GM21528 (cell line): ENCODE data around the gene CDCA5.

Source experiments
- ATAC-seq: cut with Tn5 transposase; IDR thresholded peaks from one replicate; pipeline ENCODE4 v1.9.1; 2021; ENCODE audit warnings: mild to moderate bottlenecking, moderate library complexity; ENCODE audit not compliant: unreplicated experiment, low FRiP score

Gene CDCA5, protein sequence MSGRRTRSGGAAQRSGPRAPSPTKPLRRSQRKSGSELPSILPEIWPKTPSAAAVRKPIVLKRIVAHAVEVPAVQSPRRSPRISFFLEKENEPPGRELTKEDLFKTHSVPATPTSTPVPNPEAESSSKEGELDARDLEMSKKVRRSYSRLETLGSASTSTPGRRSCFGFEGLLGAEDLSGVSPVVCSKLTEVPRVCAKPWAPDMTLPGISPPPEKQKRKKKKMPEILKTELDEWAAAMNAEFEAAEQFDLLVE

DNA sequence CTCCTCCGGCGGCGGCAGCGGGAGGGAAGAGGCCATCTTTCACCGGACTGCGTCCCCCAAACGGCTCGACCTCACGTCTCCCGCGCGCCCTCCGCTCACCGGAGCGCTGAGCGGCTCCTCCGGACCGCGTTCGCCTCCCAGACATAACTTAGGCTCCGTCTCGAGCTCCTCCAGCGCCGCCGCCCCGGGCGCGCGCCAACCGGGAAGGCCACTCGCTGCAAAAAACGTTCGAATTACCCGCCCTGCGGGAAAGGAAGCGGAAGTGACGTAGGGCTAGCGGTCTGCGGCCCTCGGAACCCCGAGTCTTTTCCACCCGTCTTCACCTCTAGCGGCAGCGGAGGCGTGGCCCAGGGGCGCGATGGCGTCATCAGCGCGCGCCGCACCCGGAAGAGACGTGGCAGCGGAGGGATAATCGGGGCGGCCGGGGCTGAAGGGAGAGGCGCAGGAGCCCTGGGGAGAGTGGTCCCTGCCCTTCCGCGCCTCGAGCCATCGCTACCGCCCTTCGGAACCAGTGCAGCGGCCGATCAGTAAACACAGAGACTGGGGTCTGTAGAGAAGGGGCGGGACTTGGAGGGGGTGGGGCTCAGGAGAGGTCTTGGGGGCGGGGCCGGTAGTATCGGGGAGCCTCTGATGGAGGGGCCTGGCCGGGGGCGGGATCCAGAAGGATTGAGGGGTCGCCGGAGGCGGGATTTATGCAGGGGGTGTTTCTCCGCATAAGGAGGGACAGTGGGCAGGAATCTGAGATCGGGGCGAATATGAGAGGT lies at the start of gene CDCA5, which contains the start of gene ZFPL1:
Gene CDCA5 (minus strand): TSS at position 207 of the 764 bp plus-strand sequence. CDS start 62 bp downstream, at position 145.
Gene ZFPL1 (plus strand): TSS at position 389 of the 764 bp plus-strand sequence. CDS start 477 bp downstream, outside the sequence.
- ATAC-seq: peak; percentile 67

DNA sequence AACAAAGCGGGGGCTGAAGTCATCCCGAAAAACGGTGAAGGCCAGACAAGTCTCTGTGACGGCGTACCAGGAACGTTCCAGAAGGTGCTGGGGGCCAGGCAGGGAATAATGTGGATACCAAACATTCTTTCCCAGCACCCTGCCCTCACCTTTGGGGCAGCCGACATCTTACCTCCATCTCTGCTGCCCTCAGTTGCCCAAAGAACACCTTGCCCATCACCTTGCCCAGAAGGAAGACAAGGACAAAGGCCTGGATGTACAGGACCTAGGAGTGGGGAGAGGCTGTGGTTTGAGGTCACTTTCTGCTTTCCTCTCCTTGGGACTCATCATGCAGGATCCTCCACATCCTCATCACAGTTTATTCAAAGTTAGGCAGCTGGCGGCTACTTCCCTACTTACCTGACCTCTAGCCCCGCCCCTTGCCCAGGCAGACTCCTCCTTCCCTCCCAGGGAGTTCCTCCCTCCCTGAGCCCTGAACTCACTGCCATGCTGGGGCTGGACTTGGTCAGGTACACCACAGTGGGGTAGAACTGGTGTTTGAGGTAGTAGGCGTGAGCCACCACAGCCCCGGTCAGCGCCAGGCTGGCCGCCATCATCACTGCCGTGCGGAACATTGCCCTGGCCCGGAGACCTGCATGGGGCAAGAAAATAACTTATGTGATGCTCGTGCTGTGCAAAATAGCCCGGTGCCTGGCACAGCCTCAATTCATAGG lies 49.3 kb upstream of the CDCA5 start:
- ATAC-seq: no peak

GRCh38 chr11:65132238-65132987 lies 48.6 kb upstream of the CDCA5 start:
- no peak for ATAC-seq

DNA sequence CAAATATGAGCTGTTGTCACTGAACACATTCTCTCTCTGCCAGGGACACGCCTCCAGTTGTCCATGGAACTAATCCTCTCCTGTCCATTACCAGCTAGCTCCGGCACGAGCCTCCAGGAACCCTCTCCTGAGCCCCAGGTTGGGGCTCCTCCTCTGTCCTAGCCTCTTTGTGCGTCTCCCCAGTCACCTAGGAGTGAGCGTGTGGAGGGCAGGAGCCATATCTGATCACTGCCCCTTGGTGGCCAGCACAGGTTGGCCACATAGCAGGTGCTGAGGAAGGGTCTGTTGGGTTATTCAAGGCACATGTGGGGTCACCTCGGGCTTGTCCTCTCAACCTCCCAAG lies 48.0 kb upstream of the CDCA5 start:
- ATAC-seq: no peak

DNA sequence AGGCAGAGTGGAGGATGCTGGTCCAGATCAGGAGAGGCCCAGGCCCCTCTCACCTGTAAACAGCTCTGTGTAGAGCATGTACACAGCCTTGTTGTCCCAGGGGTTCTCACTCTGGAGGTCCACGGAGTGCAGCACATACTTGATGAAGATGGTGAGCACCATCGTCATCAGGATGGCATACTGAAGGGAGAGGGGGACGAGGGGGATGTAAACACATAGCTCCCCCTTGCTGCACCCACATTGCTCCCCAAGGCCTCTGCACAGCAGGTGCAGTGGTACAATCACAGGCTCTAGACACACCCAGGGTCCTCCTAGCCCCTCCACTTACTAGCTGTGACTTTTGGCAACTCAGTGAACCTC lies 47.6 kb upstream of the CDCA5 start:
- no peak for ATAC-seq

GRCh38 chr11:65130631-65131416 lies 47.0 kb upstream of the CDCA5 start:
- ATAC-seq: no peak

DNA sequence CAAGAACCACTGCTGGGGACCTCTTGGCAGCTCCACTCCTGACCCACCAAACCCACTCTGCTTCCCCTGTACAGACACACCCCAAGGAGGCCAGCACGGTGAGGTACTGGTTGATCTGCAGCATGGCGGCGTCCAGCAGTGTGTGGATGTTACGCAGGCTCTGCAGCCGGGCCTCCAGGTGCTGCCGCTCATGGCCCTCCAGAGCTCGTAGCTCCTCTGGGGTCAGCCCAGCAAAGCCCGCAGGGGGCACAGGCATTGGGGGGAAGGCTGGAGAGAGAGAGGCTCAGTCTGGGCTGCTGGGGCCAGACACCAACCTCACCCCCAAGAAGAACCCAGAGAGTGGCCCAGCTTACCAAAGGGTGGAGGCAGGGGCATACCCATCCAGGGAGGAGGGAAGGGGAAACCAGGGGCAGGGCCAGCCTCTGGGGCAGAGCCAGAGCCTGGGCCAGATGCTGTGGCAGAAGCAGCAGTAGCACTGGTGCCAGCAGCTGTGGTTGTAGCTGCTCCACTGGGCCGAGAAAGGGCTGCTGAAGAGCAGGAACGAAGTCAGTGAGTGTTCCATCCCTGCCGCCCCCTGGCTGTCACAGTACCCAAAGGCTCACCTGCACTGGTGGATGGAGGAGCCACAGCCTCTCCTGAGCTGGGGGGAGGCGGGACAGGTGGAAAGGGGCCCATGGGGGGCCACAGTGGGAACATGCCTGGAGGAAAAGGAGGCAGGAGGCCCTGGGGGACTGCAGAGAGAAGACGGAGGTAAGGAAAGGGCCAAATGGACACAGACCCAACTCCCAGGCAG lies 46.0 kb upstream of the CDCA5 start:
- ATAC-seq: no peak

GRCh38 chr11:65128182-65129145 lies 44.6 kb upstream of the CDCA5 start:
- no peak for ATAC-seq

DNA sequence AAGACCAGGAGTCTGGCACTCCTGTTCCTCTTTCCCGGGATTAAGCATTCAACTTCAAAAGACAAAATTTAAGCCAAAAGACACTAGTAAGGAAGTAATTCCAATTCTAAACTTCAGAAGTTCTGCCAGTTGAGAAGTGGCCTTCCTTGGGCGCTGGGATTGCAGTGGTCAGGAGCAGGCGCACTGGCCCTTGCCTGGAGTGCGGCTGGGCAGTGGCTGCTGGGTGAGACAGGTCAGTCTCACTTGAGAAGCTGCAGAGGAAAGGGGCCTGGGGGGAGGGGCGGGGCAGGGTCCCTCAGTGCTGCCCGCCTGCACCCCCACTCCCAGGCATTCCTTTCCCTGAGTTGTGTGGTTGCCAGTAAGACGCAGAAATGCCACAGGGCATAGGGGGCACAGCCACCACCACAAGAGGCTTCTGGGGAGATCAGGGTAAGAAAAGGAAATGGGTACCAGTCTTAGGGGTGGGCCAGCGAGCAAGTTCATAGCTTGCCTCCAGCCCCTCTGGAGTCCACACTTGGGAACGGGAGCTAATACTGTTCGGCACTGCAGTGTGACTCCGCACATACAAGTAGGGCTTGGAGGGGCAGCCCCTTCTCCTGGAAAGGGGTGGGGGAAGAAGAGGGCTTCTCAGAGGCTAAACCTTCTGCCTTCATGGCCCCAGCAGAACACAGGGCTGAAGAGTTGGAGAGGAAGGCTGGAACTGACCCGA lies 43.8 kb upstream of the CDCA5 start:
- ATAC-seq: no peak

DNA sequence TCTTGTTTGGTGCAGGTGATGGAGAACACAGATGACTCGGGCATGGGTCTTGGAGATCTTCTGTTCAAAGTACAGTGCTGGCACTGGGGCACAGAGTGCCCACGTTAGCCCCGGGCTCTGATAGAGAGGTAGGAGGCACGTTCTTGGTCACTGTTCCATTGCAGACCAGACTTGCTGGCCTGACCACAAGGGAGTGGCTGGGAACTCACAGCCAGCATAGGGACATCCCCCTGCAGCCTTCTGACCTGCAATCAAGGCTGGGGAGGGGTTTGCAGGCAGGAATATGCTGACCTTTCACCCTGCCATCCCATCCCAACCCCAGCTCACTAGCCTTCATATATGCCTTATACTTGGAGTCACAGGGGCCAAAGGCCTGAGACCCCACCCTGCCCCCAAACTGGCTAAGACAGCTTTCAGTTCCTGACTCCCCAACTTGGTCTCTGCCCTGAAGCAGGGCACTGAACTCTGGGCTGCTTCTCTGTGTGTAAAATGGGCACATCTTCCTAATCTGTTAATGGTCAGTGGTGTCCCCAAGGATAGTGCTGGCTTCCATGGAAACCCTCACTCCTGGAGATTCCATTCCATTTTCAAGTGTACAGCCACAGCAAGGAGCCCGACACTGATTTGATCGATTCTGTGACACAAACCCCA lies 42.9 kb upstream of the CDCA5 start:
- no peak for ATAC-seq

GRCh38 chr11:65125197-65126056 lies 41.6 kb upstream of the CDCA5 start:
- ATAC-seq: no peak

GRCh38 chr11:65124480-65125196 lies 40.8 kb upstream of the CDCA5 start:
- ATAC-seq: no peak

GRCh38 chr11:65121865-65122696 lies 38.2 kb upstream of the CDCA5 start, which contains the start of the genes FAU and MRPL49:
Gene FAU, minus strand, starts transcription at chr11:65122134. Its CDS starts 321 bp downstream, at chr11:65121813.
Gene MRPL49, plus strand, starts transcription at chr11:65122321. Its CDS starts 26 bp downstream, at chr11:65122347.
- peak; percentile 66 for ATAC-seq

- ATAC-seq: no peak
Observed at GRCh38 chr11:65121447-65121864, 37.6 kb upstream of the CDCA5 start.
